22Rv1 (cell line): ENCODE results near the gene ESYT1.

Experiments
- ZFX ChIP-seq: fragments of 450-650 bp; IDR thresholded peaks from 2 replicates; pipeline ENCODE4 v1.6.1; 2017; ENCODE audit warnings: antibody characterized with exemption, borderline replicate concordance
- TF ChIP-seq, protein P1 (sequence below): fragments of 450-650 bp; IDR thresholded peaks from 2 replicates; pipeline ENCODE4 v1.5.1; 2017; ENCODE audit warnings: mild to moderate bottlenecking

DNA sequence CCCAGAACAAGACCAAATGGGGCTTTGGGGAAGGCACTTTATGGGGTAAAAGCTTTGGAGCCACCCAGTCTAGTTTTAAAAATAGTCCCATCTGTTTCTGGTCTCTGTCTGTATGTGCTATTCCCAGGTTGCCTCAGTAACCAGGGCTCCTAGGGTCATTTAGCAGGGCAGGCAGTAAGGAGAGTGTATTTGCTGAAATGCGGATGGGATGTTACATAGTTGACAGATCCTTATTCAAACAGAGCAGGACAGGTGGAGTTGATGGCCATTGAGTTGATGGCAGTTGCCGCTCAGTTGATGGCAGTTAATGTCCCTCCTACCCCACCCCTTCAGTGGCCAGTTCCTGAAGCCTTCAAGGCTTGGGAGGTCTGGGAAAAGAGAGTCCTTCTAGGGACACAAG, 5.4 kb upstream of the ESYT1 start:
- TF ChIP-seq, protein P1, sequence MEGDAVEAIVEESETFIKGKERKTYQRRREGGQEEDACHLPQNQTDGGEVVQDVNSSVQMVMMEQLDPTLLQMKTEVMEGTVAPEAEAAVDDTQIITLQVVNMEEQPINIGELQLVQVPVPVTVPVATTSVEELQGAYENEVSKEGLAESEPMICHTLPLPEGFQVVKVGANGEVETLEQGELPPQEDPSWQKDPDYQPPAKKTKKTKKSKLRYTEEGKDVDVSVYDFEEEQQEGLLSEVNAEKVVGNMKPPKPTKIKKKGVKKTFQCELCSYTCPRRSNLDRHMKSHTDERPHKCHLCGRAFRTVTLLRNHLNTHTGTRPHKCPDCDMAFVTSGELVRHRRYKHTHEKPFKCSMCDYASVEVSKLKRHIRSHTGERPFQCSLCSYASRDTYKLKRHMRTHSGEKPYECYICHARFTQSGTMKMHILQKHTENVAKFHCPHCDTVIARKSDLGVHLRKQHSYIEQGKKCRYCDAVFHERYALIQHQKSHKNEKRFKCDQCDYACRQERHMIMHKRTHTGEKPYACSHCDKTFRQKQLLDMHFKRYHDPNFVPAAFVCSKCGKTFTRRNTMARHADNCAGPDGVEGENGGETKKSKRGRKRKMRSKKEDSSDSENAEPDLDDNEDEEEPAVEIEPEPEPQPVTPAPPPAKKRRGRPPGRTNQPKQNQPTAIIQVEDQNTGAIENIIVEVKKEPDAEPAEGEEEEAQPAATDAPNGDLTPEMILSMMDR: no peak
- no peak for TF ChIP-seq ZFX
